K562 (cell line): ENCODE results near the gene ATG10. TPM values are rescaled to one million over a fixed set of nuclear protein-coding genes. Genes with fewer than 3 reads are reported as not detected.
"Not testable (repeated sequence)": the region's sequence is repeated elsewhere in the genome, so short reads cannot be mapped to it uniquely, and the experiment has no call there.

ENCODE experiments used
- ATAC-seq: fragments of 200-7000 bp; cut with Tn5 transposase; 3 replicates; pipeline ENCODE4 v1.9.1; 2020; ENCODE audit warnings: moderate library complexity
- BruUV-seq: library from RNA; stranded (reverse); fragments of 400-500 nt; replicated peaks from 2 replicates; lab custom pipeline; 2021; lab: Mats Ljungman, UMichigan
- CTCF ChIA-PET: fragments of 300-600 bp; formaldehyde crosslinking; extraction: SDS; loops from one replicate; lab custom pipeline; 2021; ENCODE audit warnings: low intra/inter-chr PET ratio; lab: Yijun Ruan, JAX
- POLR2A ChIA-PET: fragments of 300-600, 350-650 bp; sonication (Branson Sonifier 250); formaldehyde crosslinking; extraction: SDS; loops from one replicate; lab custom pipeline; 2021; ENCODE audit warnings: antibody characterized with exemption, inconsistent platforms; lab: Yijun Ruan, JAX
- DNase-seq, 4 experiments: peaks; one replicate each; pipeline versions ENCODE4 v3.0.0 to v3.0.0-alpha.2; 2011 to 2018; ENCODE audit warnings: low spot score in 3 of 4, mixed read lengths in 3 of 4; ENCODE audit errors: extremely low read depth in 1 of 4
- FAIRE-seq: peaks from 2 replicates; lab custom pipeline; 2011; peaks lifted over from hg19 to GRCh38; lab: Jason Lieb, UNC
- H2AFZ ChIP-seq: 2 replicates; pipeline ENCODE4 v1.6.0; 2011; ENCODE audit warnings: low read depth, low read length, control low read depth, inconsistent platforms
- H3K27ac ChIP-seq: fragments of 200-600 bp; 3 replicates; pipeline ENCODE4 v1.8.0; 2011; ENCODE audit warnings: low read depth, mild to moderate bottlenecking, control low read depth, inconsistent platforms, low read length, moderate library complexity, mixed read lengths; ENCODE audit errors: extremely low read depth
- H3K27me3 ChIP-seq, 2 experiments: fragments of 300-600 bp in 1 of 2; 2 replicates in 1 of 2; 3 replicates in 1 of 2; pipeline versions ENCODE4 v1.6.0 to v1.8.0; 2011; ENCODE audit warnings: inconsistent platforms in 2 of 2, low read length in 2 of 2, mild to moderate bottlenecking in 1 of 2, mixed read lengths in 1 of 2, moderate library complexity in 1 of 2; ENCODE audit not compliant: control insufficient read depth in 2 of 2, insufficient read depth in 2 of 2
- H3K36me3 ChIP-seq: fragments of 300-600 bp; 3 replicates; pipeline ENCODE4 v1.8.0; 2011; ENCODE audit warnings: mild to moderate bottlenecking, low read length, inconsistent platforms; ENCODE audit not compliant: control insufficient read depth, insufficient read depth
- H3K4me1 ChIP-seq, 2 experiments: fragments of 200-600 bp in 1 of 2; replicated peaks in 1 of 2; 2 replicates in 1 of 2; 3 replicates in 1 of 2; pipeline versions ENCODE4 v1.5.1 to v1.8.0; 2011; ENCODE audit warnings: inconsistent platforms in 2 of 2, low read length in 2 of 2, mild to moderate bottlenecking in 1 of 2, mixed read lengths in 1 of 2, moderate library complexity in 1 of 2; ENCODE audit not compliant: control insufficient read depth in 2 of 2, insufficient read depth in 2 of 2
- H3K4me2 ChIP-seq: 2 replicates; pipeline ENCODE4 v1.6.1; 2011; ENCODE audit warnings: low read length, control low read depth, inconsistent platforms, mixed read lengths; ENCODE audit not compliant: insufficient read depth
- H3K4me3 ChIP-seq: fragments of 200-600 bp; sonication (generic), shearing (Covaris generic); 2 replicates; pipeline ENCODE4 v1.5.1; 2016; ENCODE audit warnings: control low read depth, inconsistent platforms
- H3K79me2 ChIP-seq: fragments of 200-600 bp; 3 replicates; pipeline ENCODE4 v1.8.0; 2011; ENCODE audit warnings: low read length, inconsistent platforms; ENCODE audit not compliant: control insufficient read depth, insufficient read depth
- H3K9ac ChIP-seq, 2 experiments: 2 replicates each; pipeline versions ENCODE4 v1.6.0 to v1.6.1; 2011; ENCODE audit warnings: low read depth in 2 of 2, low read length in 2 of 2, control low read depth in 1 of 2, inconsistent platforms in 1 of 2, mild to moderate bottlenecking in 1 of 2, mixed read lengths in 1 of 2; ENCODE audit not compliant: insufficient read depth in 1 of 2
- H3K9me1 ChIP-seq: one replicate; pipeline ENCODE4 v1.6.0; 2011; ENCODE audit warnings: inconsistent platforms, mild to moderate bottlenecking, low read length, moderate library complexity; ENCODE audit not compliant: control insufficient read depth, insufficient read depth
- H3K9me3 ChIP-seq: replicated peaks from 2 replicates; pipeline ENCODE4 v1.5.1; 2011; ENCODE audit warnings: low read depth, low read length, inconsistent platforms; ENCODE audit not compliant: control insufficient read depth, insufficient read depth
- H4K20me1 ChIP-seq: replicated peaks from 2 replicates; pipeline ENCODE4 v1.6.1; 2011; ENCODE audit warnings: low read length, inconsistent platforms, mixed read lengths; ENCODE audit not compliant: control insufficient read depth, insufficient read depth
- FOSL1 ChIP-seq: fragments of 200-800 bp; sonication (Bioruptor generic); conservative IDR thresholded peaks from 2 replicates; pipeline ENCODE4 v1.6.1; 2016; ENCODE audit warnings: missing genetic modification characterization, missing compliant biosample characterization
- NR2C1 ChIP-seq, 2 experiments: fragments of 450-650 bp; IDR thresholded peaks; 2 replicates each; pipeline ENCODE4 v1.6.1; 2017; ENCODE audit warnings: mild to moderate bottlenecking in 2 of 2, antibody characterized with exemption in 1 of 2, inconsistent platforms in 1 of 2, missing compliant biosample characterization in 1 of 2, missing genetic modification characterization in 1 of 2
- ZNF124 ChIP-seq: sonication (generic); formaldehyde crosslinking; IDR thresholded peaks from 2 replicates; pipeline ENCODE4 v1.8.1; 2022; ENCODE audit warnings: missing genetic modification reagents
- ZNF146 ChIP-seq: IDR thresholded peaks from one replicate; pipeline ENCODE4 v1.6.1; 2018; ENCODE audit warnings: missing compliant biosample characterization; ENCODE audit not compliant: unreplicated experiment
- WGBS: fragments of 100-300 bp; shearing (Covaris generic); methylation state at CpG from one replicate; pipeline ENCODE4 v1.1.6; 2016; ENCODE audit warnings: low coverage, mixed read lengths; ENCODE audit not compliant: insufficient coverage; ENCODE audit errors: missing lambda C conversion rate; 5-methylcytosine and 5-hydroxymethylcytosine counted together
- in situ Hi-C: fragments of 300-500 bp; cut with MboI; formaldehyde crosslinking; loops from 4 replicates; pipeline ENCODE4 v1.15.0; 2018; ENCODE audit warnings: inconsistent platforms, mixed read lengths
- intact Hi-C: fragments of 100-400 bp; cut with micrococcal nuclease; formaldehyde crosslinking; loops from 2 replicates; pipeline ENCODE4 v1.14.2; 2022
- polyA plus RNA-seq, 8 experiments: library from polyadenylated mRNA; depleted of rRNA in 4 of 8; stranded (reverse) in 5 of 8; unstranded in 3 of 8; fragments of >200 nt; fragmentation: Nextera tagmentation in 2 of 8; fragmentation: Illumina TruSeq in 1 of 8; extraction: Ambion mirVana in 2 of 8; extraction: Trizol in 1 of 8; gene quantifications; 2 replicates each; pipeline versions ENCODE4 v1.2.1 to v1.2.3, GENCODE V29; 2011 to 2014; ENCODE audit warnings: inconsistent platforms in 1 of 8, missing spikeins in 1 of 8
- total RNA-seq, 7 experiments: library from RNA; depleted of rRNA in 6 of 7; stranded (reverse); fragments of >200 nt in 6 of 7; fragmentation: Illumina TruSeq in 2 of 7; extraction: Trizol in 2 of 7; gene quantifications; 2 replicates each; pipeline versions ENCODE4 v1.2.1 to v1.2.3, GENCODE V29; 2011 to 2021; ENCODE audit warnings: low replicate concordance in 1 of 7

Gene ATG10
- total and polyA plus RNA-seq, 9 of the 15 experiments (the other 6 are each of a cell fraction or from before 2014, with no cell fraction given): 7.0 to 18.8 (median 14.6) TPM

- no peaks in the 10 kb centered on the region for H3K9me3 ChIP-seq
- in situ Hi-C loops: no loop called here
- TF ChIP-seq ZNF124 (CRISPR knock-in tag) (no peak), ZNF146 (CRISPR knock-in tag) (no peak)
- no peaks in the 10 kb centered on the region for H3K79me2 ChIP-seq
- H3K36me3 ChIP-seq: peaks cover 13% of the 10 kb centered on the region; the same call in 1 of the 3 replicates
- H3K9ac ChIP-seq: no peak overlapping the region
- ChIA-PET CTCF (no interaction called here), POLR2A (no interaction called here)
- H3K27ac ChIP-seq: no peak overlapping the region
- DNase-seq (no peak), FAIRE-seq (no peak), ATAC-seq (no peak)
- H3K4me3 ChIP-seq: no peak overlapping the region
- 62% methylated on average over 2 of the region's 2 CpGs for WGBS
- no peaks in the 10 kb centered on the region for H4K20me1 ChIP-seq
- H3K4me2 ChIP-seq: no peak overlapping the region
- H3K27me3 ChIP-seq: no peaks in the 10 kb centered on the region
- H3K4me1 ChIP-seq: no peaks in the 10 kb centered on the region
- intact Hi-C loops: no loop called here
- BruUV-seq: no TSS peak
- no peak overlapping the region for H2AFZ ChIP-seq
- no peaks in the 10 kb centered on the region for H3K9me1 ChIP-seq
Measured at GRCh38 chr5:81995407-81995806, 23.6 kb downstream of the ATG10 start.

GRCh38 chr5:82004511-82004910 is 32.7 kb downstream of the ATG10 start:
- H3K36me3 ChIP-seq: no peaks in the 10 kb centered on the region
- H3K79me2 ChIP-seq: no peaks in the 10 kb centered on the region
- no peaks in the 10 kb centered on the region for H3K27me3 ChIP-seq
- TF ChIP-seq FOSL1 (peak; percentile 54; the same call in 1 of the 2 replicates), NR2C1 (IDR thresholded peaks at IDR 0.05) (no peak), NR2C1 (tag; IDR thresholded peaks at IDR 0.05) (no peak)
- peak in 1 of 4 experiments; percentile 6 for DNase-seq
- H2AFZ ChIP-seq: no peak overlapping the region
- no peak overlapping the region for H3K9ac ChIP-seq
- H3K4me3 ChIP-seq: no peak overlapping the region
- H3K4me2 ChIP-seq: no peak overlapping the region
- WGBS: 46% methylated on average over 6 of the region's 6 CpGs
- no peaks in the 10 kb centered on the region for H3K9me1 ChIP-seq
- H3K4me1 ChIP-seq: no peaks in the 10 kb centered on the region
- intact Hi-C loops (no loop called here), in situ Hi-C loops (no loop called here)
- peak; percentile 56 for FAIRE-seq
- no peak for ATAC-seq
- POLR2A ChIA-PET: interaction anchor here (0.7 kb wide), 1 partner anchor 1391 kb away, joined by 4 read pairs; no protein-coding TSS in a partner anchor
- H3K9me3 ChIP-seq: no peaks in the 10 kb centered on the region
- H3K27ac ChIP-seq: no peak overlapping the region
- no peaks in the 10 kb centered on the region for H4K20me1 ChIP-seq
- no TSS peak for BruUV-seq
- CTCF ChIA-PET: no interaction called here

GRCh38 chr5:82009869-82010268 is 38.0 kb downstream of the ATG10 start:
- H3K79me2 ChIP-seq, CTCF ChIA-PET, in situ Hi-C loops, H3K4me3 ChIP-seq, H3K27me3 ChIP-seq, H3K4me2 ChIP-seq, H3K9me1 ChIP-seq, H3K9me3 ChIP-seq, FAIRE-seq, H4K20me1 ChIP-seq, H3K4me1 ChIP-seq, BruUV-seq, H3K9ac ChIP-seq, POLR2A ChIA-PET, H3K27ac ChIP-seq, H2AFZ ChIP-seq, DNase-seq, H3K36me3 ChIP-seq, ATAC-seq, intact Hi-C loops: not testable (repeated sequence)
- 95% methylated on average over 12 of the region's 12 CpGs for WGBS
